Endodermal cell (in vitro differentiated cells): ENCODE measurements around the gene GPR176. TPM values are rescaled to one million over a fixed set of nuclear protein-coding genes. Genes with fewer than 3 reads are reported as not detected.

ENCODE experiments used
- DNase-seq: peaks from one replicate; pipeline ENCODE4 v3.0.0-alpha.2; 2017
- H3K27ac ChIP-seq: 2 replicates; pipeline ENCODE4 v1.5.1; 2013; ENCODE audit warnings: mild to moderate bottlenecking, low read depth, low read length, moderate library complexity
- H3K27me3 ChIP-seq: 2 replicates; pipeline ENCODE4 v1.6.1; 2013; ENCODE audit warnings: mild to moderate bottlenecking, low read length, moderate library complexity; ENCODE audit not compliant: insufficient read depth, control insufficient read depth, poor library complexity, severe bottlenecking
- H3K36me3 ChIP-seq: 2 replicates; pipeline ENCODE4 v1.7.0; 2013; ENCODE audit warnings: mild to moderate bottlenecking, low read length, moderate library complexity; ENCODE audit not compliant: control insufficient read depth, insufficient read depth
- H3K4me1 ChIP-seq: one replicate; pipeline ENCODE4 v1.7.0; 2013; ENCODE audit warnings: low read length; ENCODE audit not compliant: control insufficient read depth, insufficient read depth
- H3K4me3 ChIP-seq: 2 replicates; pipeline ENCODE4 v1.5.1; 2013; ENCODE audit warnings: mild to moderate bottlenecking, low read length, moderate library complexity
- H3K9ac ChIP-seq: 2 replicates; pipeline ENCODE4 v1.6.1; 2013; ENCODE audit warnings: mild to moderate bottlenecking, low read length, moderate library complexity; ENCODE audit not compliant: poor library complexity, severe bottlenecking; ENCODE audit errors: extremely low read depth
- H3K9me3 ChIP-seq: 2 replicates; pipeline ENCODE4 v1.6.1; 2013; ENCODE audit warnings: mild to moderate bottlenecking, low read length, moderate library complexity; ENCODE audit not compliant: control insufficient read depth
- H3K27ac Mint-ChIP-seq: 2 replicates; pipeline ENCODE4 v1.8.0; 2020; ENCODE audit warnings: mixed read lengths
- H3K27me3 Mint-ChIP-seq: 2 replicates; pipeline ENCODE4 v1.8.0; 2021; ENCODE audit warnings: mild to moderate bottlenecking, mixed read lengths; ENCODE audit not compliant: insufficient read depth
- H3K36me3 Mint-ChIP-seq: 2 replicates; pipeline ENCODE4 v1.8.0; 2020; ENCODE audit warnings: low read depth, mixed read lengths
- H3K4me1 Mint-ChIP-seq: 2 replicates; pipeline ENCODE4 v1.8.0; 2020; ENCODE audit warnings: mixed read lengths
- H3K4me3 Mint-ChIP-seq: 2 replicates; pipeline ENCODE4 v1.8.0; 2020; ENCODE audit warnings: mild to moderate bottlenecking, moderate library complexity, mixed read lengths
- H3K9me3 Mint-ChIP-seq: 2 replicates; pipeline ENCODE4 v1.8.0; 2020; ENCODE audit warnings: mild to moderate bottlenecking, mixed read lengths
- CTCF ChIP-seq: fragments of 200-600 bp; sonication (generic); conservative IDR thresholded peaks from 2 replicates; pipeline ENCODE4 v1.5.0; 2021; ENCODE audit warnings: antibody characterized with exemption, mild to moderate bottlenecking
- WGBS, 2 experiments: methylation state at CpG; one replicate each; pipeline versions ENCODE4 v1.1.5 to v1.1.7; 2013; ENCODE audit warnings: missing lambda C conversion rate in 2 of 2, mixed read lengths in 1 of 2; ENCODE audit not compliant: insufficient coverage in 1 of 2, insufficient read length in 1 of 2; 5-methylcytosine and 5-hydroxymethylcytosine counted together
- total RNA-seq, 2 donors: library from RNA; stranded (reverse); fragmentation: NEBNext Ultra II Directional in 1 of 2; extraction: Animal tissue kit (Norgen Biotek cat#: 25700) in 1 of 2; gene quantifications; 2 replicates in 1 of 2; 3 replicates in 1 of 2; pipeline ENCODE4 v1.2.1, GENCODE V29; 2021

Gene GPR176
- total RNA-seq, 2 donors from 2014 or later: 26.0 to 31.1 TPM

DNA sequence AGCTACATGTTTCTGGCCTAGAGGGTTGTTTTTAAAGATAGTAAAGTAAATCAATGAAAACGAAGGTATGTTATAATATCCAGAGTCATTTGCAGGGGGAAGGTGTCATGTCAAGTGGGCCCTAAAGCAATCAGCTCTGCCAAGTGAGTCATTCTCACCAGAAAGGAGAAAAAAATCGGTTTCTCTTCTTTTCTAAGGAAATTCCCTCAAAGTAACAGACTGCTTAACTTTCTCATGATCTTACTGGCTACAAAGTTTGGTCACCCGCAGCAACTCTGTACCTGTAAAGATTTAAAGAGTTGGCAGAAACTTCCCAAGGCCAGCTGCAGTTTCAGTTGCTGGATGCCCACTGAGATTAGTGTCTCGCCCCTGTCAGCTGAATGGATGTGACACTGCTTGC is 132.0 kb downstream of the GPR176 start:
- Mint-ChIP-seq H3K9me3 (no peaks in the 10 kb centered on the region), H3K4me1 (peaks cover 64% of the 10 kb centered on the region), H3K27me3 (no peaks in the 10 kb centered on the region), H3K36me3 (no peaks in the 10 kb centered on the region), H3K27ac (peak overlapping the region; percentile 74), H3K4me3 (no peak overlapping the region)
- WGBS, 2 experiments: 76 to 77% methylated on average over 4 of the region's 4 CpGs
- H3K4me1 ChIP-seq: no peaks in the 10 kb centered on the region
- no peak for TF ChIP-seq CTCF
- H3K36me3 ChIP-seq: no peaks in the 10 kb centered on the region
- no peak for DNase-seq
- no peak overlapping the region for H3K4me3 ChIP-seq
- no peak overlapping the region for H3K27ac ChIP-seq
- H3K9ac ChIP-seq: no peak overlapping the region
- H3K9me3 ChIP-seq: no peaks in the 10 kb centered on the region
- no peaks in the 10 kb centered on the region for H3K27me3 ChIP-seq

- Histone ChIP-seq H3K9me3 (no peaks in the 10 kb centered on the region), H3K27me3 (no peaks in the 10 kb centered on the region), H3K9ac (no peak overlapping the region), H3K27ac (no peak overlapping the region), H3K4me3 (no peak overlapping the region), H3K36me3 (no peaks in the 10 kb centered on the region), H3K4me1 (no peaks in the 10 kb centered on the region)
- 0% methylated on average over 1 of the region's 1 CpG; no CpG with 5 or more reads in 1 of the 2 experiments for WGBS, 2 experiments
- H3K9me3 Mint-ChIP-seq: no peaks in the 10 kb centered on the region
- H3K4me3 Mint-ChIP-seq: no peak overlapping the region
- H3K27me3 Mint-ChIP-seq: no peaks in the 10 kb centered on the region
- peak overlapping the region; percentile 74 for H3K27ac Mint-ChIP-seq
- no peak for TF ChIP-seq CTCF
- H3K4me1 Mint-ChIP-seq: peaks cover 64% of the 10 kb centered on the region
- peak; percentile 70 for DNase-seq
- H3K36me3 Mint-ChIP-seq: no peaks in the 10 kb centered on the region
Observed at GRCh38 chr15:39787479-39787878, 132.6 kb downstream of the GPR176 start.

DNA sequence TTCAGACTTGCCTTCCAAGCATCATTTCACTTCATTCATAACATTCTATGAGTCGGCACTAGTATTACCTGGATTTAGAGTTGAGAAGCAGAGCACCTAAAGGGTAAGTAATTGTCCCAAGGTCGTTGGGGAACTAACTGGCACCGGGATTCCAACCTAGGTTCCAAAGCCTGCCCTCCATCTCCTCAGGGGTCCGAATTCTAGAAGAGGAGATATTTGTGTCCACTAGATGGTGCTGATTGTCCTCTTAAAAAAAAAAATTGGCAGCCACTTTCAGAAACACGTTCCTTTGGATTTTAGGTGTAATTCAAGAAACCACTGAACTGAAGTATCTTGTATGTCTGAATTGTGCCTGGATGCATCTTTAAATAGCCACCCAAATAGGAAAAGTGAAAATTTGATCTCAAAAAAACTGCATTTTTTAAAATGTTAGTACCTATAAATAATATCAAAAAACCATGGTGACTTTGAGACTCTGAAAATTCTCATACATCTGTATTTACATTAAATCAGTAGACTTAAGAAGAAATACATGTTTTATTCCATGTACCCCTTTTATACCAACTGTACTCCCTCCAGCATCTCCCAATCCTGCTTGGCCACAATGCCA is 133.5 kb downstream of the GPR176 start:
- H3K4me1 Mint-ChIP-seq: peaks cover 64% of the 10 kb centered on the region
- H3K27me3 Mint-ChIP-seq: no peaks in the 10 kb centered on the region
- DNase-seq: no peak
- H3K4me3 ChIP-seq: no peak overlapping the region
- H3K36me3 Mint-ChIP-seq: no peaks in the 10 kb centered on the region
- H3K9ac ChIP-seq: no peak overlapping the region
- no peaks in the 10 kb centered on the region for H3K9me3 Mint-ChIP-seq
- no peak overlapping the region for H3K4me3 Mint-ChIP-seq
- H3K27ac ChIP-seq: no peak overlapping the region
- 16 to 17% methylated on average over 4 to 5 of the region's 5 CpGs for WGBS, 2 experiments
- H3K36me3 ChIP-seq: no peaks in the 10 kb centered on the region
- no peak overlapping the region for H3K27ac Mint-ChIP-seq
- no peaks in the 10 kb centered on the region for H3K27me3 ChIP-seq
- H3K9me3 ChIP-seq: no peaks in the 10 kb centered on the region
- peak; percentile 83 for TF ChIP-seq CTCF
- no peaks in the 10 kb centered on the region for H3K4me1 ChIP-seq
